K562 (cell line): ENCODE measurements around the gene BCAS4.

Experiments
- ARID2 ChIP-seq: fragments of 450-650 bp; IDR thresholded peaks from 2 replicates; pipeline ENCODE4 v1.6.1; 2017; ENCODE audit warnings: antibody characterized with exemption, mild to moderate bottlenecking
- EHMT2 ChIP-seq: fragments of 450-650 bp; IDR thresholded peaks from 2 replicates; pipeline ENCODE4 v1.6.1; 2018; ENCODE audit warnings: antibody characterized with exemption
- POLR2A ChIP-seq: fragments of 450-650 bp; conservative IDR thresholded peaks from 2 replicates; pipeline ENCODE4 v1.6.1; 2016
- POLR2AphosphoS2 ChIP-seq: IDR thresholded peaks from 2 replicates; pipeline ENCODE4 v1.6.1; 2012; ENCODE audit warnings: low read length, improper control_type of control experiment
- POLR2AphosphoS5 ChIP-seq: IDR thresholded peaks from 2 replicates; pipeline ENCODE4 v1.6.1; 2011; ENCODE audit warnings: mild to moderate bottlenecking, low read depth, low read length, moderate library complexity; ENCODE audit not compliant: control insufficient read depth, insufficient read depth
- TCF3 ChIP-seq: sonication (generic); formaldehyde crosslinking; IDR thresholded peaks from 2 replicates; pipeline ENCODE4 v1.4.0; 2020; ENCODE audit warnings: mild to moderate bottlenecking, missing genetic modification reagents
- TRIM28 ChIP-seq: fragments of 450-650 bp; IDR thresholded peaks from 2 replicates; pipeline ENCODE4 v1.6.1; 2017
- ZNF143 ChIP-seq: sonication (generic); formaldehyde crosslinking; IDR thresholded peaks from 2 replicates; pipeline ENCODE4 v1.9.0; 2022; ENCODE audit warnings: mild to moderate bottlenecking, missing genetic modification reagents
- ZNF277 ChIP-seq: fragments of 250-450 bp; sonication (Bioruptor Pico); IDR thresholded peaks from 2 replicates; pipeline ENCODE4 v1.8.0; 2022; ENCODE audit warnings: inconsistent platforms, mild to moderate bottlenecking, moderate library complexity, borderline replicate concordance
- ZNF282 ChIP-seq: sonication (generic); formaldehyde crosslinking; IDR thresholded peaks from 2 replicates; pipeline ENCODE4 v1.8.1; 2023; ENCODE audit warnings: missing genetic modification reagents

- no peak for TF ChIP-seq TCF3 (CRISPR knock-in tag)
- no peak for TF ChIP-seq TRIM28
- no peak for TF ChIP-seq POLR2AphosphoS5
- no peak for TF ChIP-seq EHMT2
- no peak for TF ChIP-seq ZNF277
- no peak for TF ChIP-seq POLR2A
- TF ChIP-seq ZNF282 (CRISPR knock-in tag) = no peak
- no peak for TF ChIP-seq ZNF143 (CRISPR knock-in tag)
- no peak for TF ChIP-seq POLR2AphosphoS2
- no peak for TF ChIP-seq ARID2
Measured at GRCh38 chr20:50776122-50776817, 18.6 kb upstream of the BCAS4 start.
